IPS DF 4.7 (cell line): ENCODE measurements around the gene PIAS4.

Experiments used
- DNase-seq: peaks from one replicate; pipeline ENCODE4 v3.0.0-alpha.2; 2013; ENCODE audit warnings: low spot score; ENCODE audit errors: extremely low read depth

PIAS4 gene

DNA sequence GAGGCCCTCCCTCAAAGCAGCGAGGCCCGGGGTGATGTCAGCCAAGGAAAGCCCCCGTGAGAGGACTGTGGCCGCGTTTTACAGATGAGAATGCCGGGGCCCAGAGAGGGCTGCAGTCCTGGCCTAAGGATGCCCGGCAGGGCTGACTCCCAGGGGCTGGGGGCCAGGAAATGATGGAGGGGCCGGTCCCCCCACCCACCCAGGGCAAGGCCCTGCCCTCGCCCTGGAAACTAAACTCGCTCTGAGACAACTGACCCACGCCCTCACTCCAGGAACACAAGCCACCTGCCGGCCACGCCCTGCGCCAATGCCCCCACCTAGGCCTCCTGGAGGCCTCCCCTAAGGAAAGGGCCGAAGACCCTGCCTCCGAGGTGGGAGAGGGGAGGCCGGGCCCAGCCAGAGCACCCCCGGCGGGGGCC lies 51.9 kb downstream of the PIAS4 start:
- DNase-seq, result no peak

DNA sequence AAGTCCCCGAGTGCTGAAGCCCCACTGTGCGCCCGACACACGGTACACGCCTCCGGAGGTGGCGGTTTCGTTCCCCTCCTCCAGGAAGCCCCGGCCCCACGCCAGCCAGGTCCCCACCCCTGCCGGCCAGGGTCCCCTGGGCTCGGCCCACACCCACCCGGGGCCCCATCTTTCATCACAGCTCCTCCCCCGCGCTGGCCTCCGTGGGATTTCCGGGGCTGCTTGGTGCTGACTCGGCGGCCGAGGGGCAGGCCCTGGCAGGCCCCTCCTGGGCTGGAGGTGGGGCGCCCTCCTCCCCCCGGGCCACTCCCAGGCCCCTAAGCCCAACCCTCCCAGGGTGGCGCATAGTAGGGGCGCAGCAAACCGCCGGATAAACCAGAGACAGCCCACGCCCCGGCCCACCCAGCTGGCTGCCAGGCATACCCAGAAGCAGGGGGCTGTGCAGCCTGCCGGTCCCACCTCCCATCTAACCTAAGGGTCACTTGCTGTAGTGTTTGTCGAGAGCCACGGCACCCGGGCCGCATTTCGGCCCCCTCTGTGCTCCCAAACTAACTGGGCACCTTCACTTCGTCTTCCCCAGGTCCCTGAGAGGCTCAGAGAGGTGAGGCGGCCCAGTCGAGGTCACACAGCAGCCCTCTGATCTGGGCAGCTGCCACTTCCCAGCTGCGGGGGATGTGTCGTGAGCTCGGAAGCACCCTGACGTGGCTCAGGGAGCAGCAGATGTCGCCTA lies 52.5 kb downstream of the PIAS4 start:
- DNase-seq, result no peak

DNA sequence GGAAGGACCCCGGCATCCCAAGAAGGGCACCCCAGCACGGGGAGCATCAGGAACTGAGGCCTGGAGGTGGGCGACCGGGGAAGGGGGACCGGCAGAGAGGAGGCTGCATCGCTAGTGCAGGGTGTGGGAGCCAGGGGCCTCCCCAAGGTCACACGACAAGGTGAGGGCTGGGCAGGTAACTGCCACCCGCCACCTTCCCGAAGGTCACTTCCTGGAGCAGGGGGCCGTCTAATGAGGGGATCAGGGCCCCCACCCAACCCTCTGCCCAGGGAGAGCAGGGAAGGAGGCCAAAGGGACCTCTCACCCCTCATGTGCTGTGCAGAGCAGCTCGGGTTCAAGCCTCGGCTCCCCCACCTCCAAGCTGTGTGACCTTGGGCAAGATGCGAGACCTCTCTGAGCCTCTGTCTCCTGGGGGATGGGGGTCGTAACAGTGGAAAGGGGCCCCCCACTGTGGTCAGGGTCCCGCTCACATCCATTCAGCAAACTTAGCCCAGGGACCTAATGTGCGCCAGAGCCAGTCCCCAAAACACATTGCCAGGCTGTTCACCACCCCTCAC lies 53.2 kb downstream of the PIAS4 start:
- DNase-seq, result no peak

DNA sequence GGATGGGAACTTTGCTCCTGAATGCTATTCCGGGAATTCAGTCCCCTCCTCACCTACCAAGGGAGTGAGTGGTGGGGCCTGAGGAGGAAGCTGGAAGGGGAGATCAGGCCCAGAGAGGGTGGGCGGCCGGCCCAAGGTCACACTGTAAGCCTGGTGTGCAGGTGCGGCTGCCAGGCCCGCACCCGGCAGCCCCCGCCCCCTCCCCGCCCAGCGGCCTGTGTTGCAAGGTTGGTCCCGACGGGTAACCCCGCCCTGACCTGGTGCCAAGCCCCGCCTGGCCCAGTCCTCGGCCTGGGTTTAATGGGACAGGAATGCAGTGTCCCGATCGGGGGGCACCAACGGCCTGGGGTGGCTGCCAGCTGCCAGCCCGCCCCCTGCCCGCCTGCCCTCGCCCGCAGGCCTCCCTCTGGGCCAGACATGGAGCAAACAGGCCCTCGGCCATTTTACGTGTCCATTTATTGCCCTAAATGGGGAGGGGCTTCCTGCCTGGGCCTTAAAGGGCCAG lies 53.7 kb downstream of the PIAS4 start:
- no peak for DNase-seq

DNA sequence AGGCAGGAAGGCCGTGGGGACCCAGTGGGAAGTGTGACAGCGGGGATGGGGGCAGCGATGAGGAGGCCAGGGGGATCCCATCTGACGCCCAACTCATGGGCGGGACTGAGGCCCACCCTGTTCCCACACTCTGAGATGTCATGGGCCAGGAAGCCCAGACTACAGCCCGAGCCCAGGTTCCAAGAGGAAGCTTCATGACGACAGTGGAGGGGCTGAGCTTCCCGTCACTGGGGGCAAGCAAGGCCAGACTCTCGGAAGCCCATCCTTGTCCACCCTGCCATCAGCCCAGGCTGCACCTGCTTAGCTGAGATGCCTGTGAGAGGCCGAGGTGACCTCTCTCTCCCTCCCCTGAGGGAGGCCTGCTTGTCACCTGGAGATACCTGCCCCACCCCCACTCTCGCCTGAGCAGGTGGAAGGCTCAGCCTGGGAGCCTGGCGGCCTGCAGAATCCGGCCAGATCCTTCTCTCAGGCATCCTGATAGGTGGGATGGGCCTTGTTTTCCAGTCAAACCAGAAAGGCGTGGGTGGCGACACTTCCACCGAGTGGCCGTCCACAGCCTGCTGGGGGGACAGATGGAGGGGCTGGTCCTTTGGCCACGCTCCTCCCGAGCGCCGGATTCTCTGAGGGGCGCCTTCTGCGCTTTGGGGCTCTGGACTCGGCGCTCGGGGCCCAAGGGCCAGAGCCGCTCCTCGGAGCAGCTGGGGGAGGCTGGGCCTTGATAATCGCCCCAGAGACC lies 54.3 kb downstream of the PIAS4 start:
- no peak for DNase-seq

DNA sequence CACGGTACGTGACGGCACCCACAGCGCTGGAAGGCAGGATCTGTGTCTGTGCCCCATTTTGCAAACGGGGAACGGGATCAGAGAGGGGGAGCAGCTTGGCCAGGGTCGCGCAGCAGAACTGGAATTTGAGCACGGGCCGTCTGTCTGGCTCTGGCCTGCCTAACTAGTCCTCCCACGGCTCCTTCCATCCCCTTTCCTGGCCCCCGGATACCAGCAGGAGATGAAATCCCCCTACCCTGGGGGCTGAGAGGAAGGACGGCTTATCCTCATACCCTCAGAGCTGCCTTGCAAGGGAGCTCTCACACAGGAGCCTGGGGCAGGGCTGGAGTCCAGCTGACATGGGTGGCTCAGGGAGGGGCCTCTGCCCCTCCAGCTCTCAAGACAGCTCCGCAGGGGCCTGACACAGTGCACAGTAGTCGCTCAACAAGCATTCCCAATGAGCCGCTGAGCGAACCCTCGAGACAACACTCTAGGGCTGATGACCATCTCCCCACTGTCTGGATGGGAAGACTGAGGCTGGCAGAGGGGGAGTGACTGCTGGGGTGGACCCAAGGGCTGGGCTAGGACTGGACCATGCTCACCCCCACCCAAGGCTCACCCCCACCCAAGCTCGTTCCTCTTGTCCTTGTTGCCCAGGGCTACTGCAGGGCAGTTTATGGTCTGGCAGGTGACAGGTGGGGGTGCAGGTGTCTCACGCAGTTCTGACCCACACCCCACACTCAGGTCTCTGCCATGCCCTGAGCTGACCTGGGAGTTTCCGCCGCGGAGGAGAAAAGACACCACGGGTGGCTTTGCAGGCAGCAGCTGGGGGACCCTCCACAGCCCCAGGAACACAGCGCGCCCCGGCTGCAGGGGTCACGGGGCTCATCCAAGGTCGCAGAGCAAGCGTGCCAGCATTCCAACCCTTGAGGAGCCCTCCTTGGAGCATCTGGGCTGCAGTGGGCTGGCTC lies 55.2 kb downstream of the PIAS4 start:
- DNase-seq, result no peak

GRCh38 chr19:4063369-4064148 lies 56.0 kb downstream of the PIAS4 start:
- no peak for DNase-seq

GRCh38 chr19:4064149-4064495 lies 56.6 kb downstream of the PIAS4 start:
- DNase-seq, result no peak

DNA sequence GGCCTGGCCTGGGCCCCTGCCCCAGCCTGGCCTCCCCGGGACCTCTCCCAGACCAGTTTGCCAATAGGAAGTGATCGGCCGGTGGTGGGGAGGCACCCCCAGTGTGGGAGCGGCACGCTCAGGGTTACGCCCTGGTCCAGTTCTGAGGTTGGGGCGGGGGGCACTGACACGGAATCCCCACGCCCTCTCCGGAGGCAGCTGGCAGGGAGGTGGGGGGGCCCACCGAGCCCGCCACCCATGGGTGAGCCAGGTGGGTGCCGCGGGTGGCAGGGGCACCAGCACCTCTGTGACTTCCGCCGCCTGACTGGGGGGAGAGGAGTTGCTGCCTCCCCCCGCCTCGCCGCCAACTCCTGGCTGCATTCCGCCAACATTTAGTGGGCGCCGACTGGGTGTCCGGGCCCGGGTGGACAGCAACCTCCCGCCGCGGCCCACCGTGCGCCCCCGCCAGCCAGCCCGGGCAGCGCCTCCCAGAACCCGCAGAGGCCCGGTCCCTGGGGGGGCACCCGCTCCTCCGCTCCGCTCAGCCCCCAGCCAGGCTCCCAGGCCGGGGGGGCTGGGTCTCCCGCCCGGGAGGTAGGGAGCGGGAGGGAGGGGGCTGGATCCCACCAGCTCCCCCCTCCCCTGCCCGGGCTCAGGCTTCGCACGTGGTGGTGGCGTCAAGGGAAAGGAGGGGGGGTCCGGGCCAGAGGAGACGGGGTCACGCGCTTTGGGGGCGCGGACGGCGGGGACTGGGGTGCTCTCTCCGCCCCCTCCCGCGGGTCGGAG lies 57.1 kb downstream of the PIAS4 start:
- no peak for DNase-seq

DNA sequence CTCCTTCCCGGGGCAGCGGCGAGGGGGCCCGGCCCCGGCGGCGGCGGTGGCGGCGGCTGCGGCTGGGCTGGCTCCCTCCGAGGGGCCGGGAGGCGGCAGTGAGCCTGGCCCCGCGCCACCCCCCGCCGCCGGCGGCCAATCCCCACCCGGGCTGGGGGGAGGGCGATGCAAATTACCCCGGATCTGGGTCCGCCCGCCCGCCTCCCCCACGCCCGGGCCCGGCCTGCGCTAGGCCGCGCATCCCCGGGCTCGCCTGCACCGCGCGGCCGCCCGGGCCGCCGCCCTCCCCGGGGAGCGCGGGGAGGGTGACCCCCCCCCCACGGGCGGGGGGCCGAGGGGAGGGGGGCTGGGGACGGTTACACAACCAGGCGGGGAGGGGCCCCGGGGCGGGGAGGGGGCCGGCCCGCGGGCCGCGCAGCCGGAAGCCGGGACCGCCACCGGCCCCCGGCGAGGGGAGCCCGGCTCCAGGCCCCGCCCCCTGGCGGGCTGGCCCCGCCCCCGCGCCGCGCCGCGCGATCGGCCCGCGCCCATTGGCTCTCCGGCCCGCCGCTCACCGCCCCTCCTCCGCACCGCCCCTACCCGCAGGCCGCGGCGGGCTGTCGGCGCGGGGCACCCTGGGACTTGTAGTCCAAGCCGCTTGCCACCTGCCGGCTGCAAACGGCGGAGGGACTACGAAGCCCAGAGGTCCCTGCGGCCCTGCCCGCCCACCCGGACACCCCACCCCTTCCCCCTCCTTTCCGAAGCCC lies 58.1 kb downstream of the PIAS4 start:
- peak; percentile 78 for DNase-seq

DNA sequence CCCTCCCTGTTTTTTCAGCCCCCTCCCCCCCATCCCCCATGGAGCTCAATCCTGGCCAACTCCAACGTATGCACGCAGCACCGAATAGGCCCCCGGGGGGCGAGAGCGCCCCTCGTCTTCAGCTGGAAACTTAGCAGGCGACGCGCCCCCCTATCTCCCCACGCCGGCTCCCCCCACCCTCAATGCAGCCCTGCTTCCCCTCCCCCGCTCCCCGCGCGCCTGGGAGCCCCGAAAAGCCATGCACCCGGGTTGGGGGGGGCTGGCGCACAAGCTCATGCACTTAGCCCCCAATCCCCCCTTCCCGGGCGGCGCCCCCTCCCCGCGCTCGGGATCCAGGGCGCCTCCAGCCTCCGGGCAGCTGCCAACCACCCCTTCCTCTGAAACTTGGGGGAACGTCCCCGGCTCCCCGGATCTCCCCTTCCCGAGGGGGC lies 58.7 kb downstream of the PIAS4 start:
- DNase-seq, result no peak

DNA sequence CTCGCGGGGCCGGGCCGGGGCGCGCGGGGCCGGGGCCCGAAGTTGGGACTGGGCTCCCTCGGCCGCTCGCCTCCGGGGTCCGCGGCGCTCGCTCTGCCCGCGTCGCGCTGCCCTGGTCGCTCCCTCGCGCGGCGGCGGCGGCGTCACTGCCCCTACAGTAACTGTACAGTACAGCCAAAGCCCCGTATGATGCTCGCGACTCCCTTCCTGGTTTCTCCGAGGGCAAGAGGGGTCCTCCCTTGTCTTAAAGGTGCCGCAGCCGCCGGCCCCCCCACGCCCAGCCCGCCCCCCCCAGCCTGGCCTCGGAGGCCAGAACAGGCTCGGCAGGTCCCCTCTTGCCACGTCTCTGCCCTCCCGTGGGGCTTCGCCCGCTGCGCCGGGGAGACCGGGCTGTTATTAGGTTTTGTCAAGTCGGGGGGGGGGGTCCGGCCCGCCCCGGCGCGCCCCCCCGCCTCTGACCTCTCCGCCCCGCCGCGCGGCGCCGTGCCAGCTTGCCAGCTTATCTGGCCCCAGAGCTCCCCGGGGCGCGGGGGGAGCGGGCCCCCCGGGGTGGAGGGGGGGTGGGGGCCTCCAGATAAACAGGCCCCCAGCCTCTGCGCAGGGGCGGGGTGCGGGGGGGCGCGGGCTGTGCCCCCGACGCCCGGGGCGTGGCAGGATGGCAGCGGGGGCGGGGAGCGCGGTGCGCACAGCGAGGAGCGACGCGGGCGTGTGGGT lies 59.3 kb downstream of the PIAS4 start, which contains the start of gene ZBTB7A:
Gene ZBTB7A, minus strand, starts transcription at position 218 of the 714 bp plus-strand sequence. CDS start 11,667 bp downstream, outside the sequence.
- no peak for DNase-seq

GRCh38 chr19:4067396-4068046 lies 60.0 kb downstream of the PIAS4 start:
- DNase-seq, result no peak

DNA sequence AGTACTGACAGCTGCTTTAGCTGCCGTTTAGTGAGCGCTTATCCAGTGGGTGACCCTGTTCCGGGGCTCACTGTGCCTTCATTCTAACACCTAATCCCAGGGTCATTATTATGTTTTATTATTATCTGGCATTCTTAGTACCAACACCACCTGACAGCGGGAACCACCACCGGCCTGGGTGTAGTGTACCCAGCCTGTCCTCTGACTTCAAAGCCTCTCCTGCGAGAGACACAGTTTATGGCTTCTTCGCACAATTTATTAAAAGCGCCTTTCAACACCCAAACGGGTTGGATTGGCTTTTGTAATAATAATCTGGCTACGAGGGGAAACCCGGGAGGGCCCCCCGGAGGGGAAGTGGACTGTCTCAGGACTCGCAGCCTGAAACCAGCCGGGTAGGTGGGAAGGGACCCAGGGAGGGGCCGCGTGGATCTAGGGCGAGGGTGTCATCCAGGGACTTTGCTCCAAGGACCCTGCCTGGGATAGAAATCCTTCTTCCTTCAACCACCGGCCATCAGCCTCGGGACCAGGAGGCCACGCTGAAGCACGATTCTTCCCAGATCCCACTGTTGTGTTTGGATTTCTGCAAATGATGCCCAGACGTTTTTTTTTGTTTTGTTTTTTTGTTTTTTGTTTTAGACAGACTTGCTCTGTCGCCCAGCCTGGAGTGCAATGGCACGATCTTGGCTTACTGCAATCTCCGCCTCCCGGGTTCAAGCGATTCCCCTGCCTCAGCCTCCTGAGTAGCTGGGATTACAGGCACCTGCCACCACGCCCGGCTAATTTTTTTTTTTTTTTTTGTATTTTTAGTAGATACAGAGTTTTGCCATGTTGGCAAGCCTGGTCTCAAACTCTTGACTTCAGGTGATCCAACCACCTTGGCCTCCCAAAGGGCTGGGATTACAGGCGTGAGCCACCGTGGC lies 60.8 kb downstream of the PIAS4 start:
- no peak for DNase-seq

- DNase-seq, result no peak
Measured at GRCh38 chr19:4069331-4069959, 61.9 kb downstream of the PIAS4 start.

- no peak for DNase-seq
Measured at GRCh38 chr19:4071610-4072009, 64.1 kb downstream of the PIAS4 start.
